RPMI7951 (cell line): ENCODE data around the gene BCL2. TPM values are rescaled to one million over a fixed set of nuclear protein-coding genes. Genes with fewer than 3 reads are reported as not detected.
A peak's percentile ranks its signal among the peaks of the same experiment; 100 is the strongest.

Experiments used
- DNase-seq: peaks from one replicate; pipeline ENCODE4 v3.0.0-alpha.2; 2012; ENCODE audit warnings: low read depth
- total RNA-seq: library from RNA; depleted of rRNA; stranded (reverse); fragments of >200 nt; shearing (Covaris generic); gene quantifications from 2 replicates; pipeline ENCODE4 v1.2.3, GENCODE V29; 2014; rRNA removed

The BCL2 gene
- total RNA-seq, 1 experiment from 2014 or later: 0.84 TPM

DNA sequence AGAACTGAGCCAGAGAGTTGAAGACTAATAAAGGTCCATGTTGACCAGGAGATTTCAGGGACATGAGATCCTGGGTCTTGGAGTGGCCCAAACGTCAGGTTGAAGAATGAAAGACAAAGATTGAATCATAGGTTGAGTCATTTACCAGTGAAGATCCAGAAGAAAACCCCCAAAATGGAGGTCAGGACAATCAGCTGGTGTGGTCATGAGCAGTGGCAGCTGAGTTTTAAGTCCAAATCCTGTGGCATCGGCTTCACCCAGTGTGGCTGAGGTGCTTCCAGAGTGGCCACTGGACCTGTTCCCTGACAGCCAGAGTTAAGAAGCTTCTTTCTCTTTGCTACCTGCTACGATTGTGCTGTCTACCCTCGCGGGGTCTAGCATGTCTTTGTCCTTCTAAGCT is 234.0 kb downstream of the BCL2 start:
- DNase-seq: no peak

DNA sequence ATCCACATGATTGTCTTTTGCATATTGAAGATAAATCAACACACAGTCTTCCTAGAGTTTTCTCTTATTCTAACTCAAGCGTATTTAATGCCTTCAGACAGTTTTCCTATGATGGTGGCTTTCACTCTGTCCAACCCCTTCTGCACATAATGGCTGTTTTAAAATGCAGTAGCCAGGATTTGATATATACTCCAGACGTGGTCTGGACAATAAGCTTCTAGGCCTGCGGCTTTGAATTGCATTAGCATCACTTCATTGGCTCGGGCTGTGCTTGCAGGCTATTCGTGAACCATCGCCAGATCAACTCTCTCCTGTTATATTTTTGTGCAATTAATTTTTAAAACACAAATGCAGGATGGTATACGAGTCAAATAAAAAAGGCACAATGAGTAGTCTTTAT is 235.3 kb downstream of the BCL2 start:
- no peak for DNase-seq

DNA sequence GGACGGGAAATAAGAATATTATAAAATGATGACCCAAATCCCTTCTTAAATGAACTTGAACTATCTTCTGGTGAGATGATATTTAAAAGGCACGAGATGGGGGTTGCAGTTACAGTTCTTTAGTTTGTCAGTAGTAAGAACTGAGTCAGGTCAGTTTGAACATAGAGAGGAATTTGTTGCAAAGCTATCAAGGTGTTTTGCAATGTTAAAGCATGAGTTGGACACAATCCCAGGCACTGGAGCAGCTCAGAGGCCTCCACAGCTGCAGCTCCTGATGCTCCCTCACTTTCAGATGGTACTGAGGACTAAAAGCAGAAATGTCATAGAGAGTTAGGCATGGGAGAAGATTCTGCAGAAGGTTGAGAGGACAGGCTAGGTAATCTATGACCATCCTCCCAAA is 236.0 kb downstream of the BCL2 start:
- DNase-seq: no peak

DNA sequence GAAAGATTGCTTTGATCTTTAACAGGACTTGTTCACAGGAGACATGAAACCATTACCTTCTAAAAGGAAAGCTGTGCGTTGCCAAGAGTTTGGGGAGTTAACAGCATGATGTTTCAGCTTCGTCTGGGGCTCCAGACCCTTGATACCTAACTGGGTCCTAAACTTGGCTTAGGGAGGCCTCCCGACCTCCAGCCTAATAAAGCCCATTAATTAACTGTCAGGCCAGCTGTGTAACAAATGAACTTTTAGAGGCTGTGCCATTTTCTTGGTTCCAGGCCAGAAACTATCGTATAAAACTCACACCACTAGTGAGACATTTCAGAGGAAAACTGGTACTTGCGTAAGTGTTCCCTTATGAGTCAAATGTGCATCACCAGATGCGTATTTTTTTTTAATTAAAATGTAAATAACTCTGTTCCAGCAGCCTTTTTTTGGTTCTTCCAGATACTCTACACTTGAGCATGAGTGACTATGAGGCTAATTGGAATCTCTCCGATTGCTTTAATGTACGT is 236.5 kb downstream of the BCL2 start:
- no peak for DNase-seq

DNA sequence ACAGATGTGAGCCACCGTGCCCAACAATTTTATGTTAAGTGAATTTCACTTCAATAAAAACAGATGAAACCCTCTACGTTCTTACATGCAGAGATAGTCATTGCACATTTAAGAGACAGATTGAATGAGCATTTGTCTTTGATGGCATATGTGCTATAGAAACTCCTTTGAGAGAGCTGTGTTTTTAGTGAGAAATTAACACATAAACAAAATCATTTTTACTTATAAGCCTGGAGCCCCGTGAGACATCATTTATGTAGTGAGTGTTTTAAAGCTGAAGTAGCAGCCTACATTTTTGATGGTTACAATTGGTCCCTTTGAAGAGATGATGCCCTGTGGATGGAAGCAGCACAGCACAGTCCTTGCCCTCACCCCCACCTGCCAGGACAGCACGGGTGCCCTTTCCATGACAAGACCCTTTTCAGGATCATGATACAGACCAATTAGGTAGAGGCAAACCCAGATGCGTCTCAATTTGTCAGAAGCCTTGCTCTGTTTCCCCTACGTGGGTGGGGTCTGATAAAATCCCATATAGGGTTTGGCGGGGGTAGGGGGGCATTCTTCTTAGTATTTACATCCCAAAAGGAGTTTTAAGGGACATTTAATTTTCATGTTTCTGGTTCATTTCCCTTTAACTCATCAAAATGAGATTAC is 237.1 kb downstream of the BCL2 start:
- no peak for DNase-seq

DNA sequence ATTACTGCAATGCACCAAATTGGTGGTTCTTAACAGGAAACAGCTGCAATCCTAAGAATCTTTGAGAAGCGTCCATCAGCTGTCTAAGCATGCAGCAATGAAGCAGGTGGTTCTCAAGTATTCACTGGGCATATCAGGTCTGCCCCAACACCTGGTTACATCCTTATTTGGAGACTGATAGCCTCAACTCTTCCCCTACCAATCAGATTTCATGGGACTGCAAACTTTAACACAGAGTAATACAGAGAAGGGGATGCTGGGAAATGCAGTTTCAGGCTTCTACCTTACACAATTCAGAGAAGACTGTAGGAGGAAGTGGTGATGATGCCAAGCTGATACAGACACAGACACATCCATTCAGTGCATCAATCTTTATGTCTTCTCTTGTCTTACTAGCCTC is 240.5 kb downstream of the BCL2 start:
- no peak for DNase-seq

DNA sequence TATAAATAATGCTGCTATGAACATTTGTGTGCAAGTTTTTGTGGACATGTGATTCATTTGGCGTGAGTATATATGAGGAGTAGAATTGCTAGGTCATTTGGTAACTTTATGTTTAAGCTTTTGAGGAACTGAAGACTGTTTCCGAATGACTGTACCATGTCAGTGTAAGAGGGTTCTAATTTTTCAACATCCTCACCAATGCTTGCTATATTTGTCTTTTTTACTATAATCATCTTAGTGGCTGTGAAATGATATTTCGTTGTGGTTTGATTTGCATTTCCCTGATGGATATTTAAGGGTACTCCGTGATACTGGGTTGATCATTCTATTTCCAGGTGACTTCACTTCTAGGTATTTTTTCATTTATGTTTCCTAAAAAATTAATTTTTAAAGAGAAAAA is 241.1 kb downstream of the BCL2 start:
- DNase-seq: no peak

DNA sequence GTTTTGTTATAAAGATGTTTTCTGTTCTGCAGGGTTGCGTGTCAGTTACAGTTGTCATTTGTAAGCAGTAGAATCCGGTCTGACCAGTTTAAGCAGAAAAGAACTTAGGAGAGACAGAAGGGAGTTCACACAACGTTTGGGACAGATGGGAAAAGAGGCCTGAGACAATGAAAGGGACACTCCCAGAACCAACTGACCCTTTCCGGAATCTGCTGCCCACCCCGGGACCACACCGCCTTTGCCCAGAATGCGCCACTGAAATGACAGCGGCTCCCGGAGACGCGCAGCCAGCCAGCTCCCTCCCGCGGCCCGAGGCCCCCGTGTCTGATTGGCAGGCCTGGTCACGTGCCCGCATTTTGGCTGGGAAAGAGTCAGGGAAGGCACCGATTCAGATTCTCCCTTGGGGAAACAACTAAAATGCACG is 244.6 kb downstream of the BCL2 start:
- peak; percentile 63 for DNase-seq

DNA sequence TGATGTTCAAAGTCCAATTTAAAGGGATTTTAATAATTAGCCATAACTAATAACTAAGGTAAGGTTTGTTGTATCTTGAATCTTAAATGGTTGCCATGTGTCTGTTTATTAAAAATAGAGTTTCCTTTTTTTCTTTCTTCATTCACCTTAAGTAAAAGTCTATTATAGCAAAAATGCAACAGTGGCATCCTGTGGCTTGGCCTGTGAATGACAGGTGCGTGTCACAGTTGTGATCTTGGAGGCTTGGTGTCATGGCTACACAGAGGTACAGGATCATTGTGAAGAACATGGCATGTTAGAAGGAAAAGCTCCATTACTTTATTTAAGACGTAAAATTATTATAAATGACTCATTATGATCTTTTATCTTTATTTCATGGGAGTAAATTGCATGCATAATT is 246.1 kb downstream of the BCL2 start:
- DNase-seq: no peak

Other genes starting within 250 kb of the BCL2 start
- 17.1 and 20.8 TPM in 2 replicates for gene KDSR, start 47.4 kb upstream of the BCL2 start, total RNA-seq
- gene VPS4B, start 102.7 kb upstream of the BCL2 start, total RNA-seq: 40.8 and 41.3 TPM in 2 replicates
- not detected in 2 replicates for gene SERPINB5, start 157.2 kb upstream of the BCL2 start, total RNA-seq
- gene SERPINB12, start 222.6 kb upstream of the BCL2 start, total RNA-seq: not detected in 2 replicates